HCT116 (cell line): ENCODE results near the gene HTRA3. TPM values are rescaled to one million over a fixed set of nuclear protein-coding genes. Genes with fewer than 3 reads are reported as not detected.

Experiments used
- ATAC-seq: fragments of 200-7000 bp; cut with Tn5 transposase; 2 replicates; pipeline ENCODE4 v1.9.1; 2020; ENCODE audit warnings: mild to moderate bottlenecking, moderate library complexity
- BruUV-seq: library from RNA; stranded (reverse); fragments of 400-500 nt; replicated peaks from 2 replicates; lab custom pipeline; 2021; lab: Mats Ljungman, UMichigan
- CTCF ChIA-PET: fragments of 300-600 bp; sonication (Branson Sonifier 250); formaldehyde crosslinking; loops from one replicate; lab custom pipeline; 2021; ENCODE audit warnings: antibody characterized with exemption; lab: Charles Lee
- POLR2A ChIA-PET: fragments of 300-600, 350-600 bp; sonication (Branson Sonifier 250); formaldehyde crosslinking; loops from one replicate; lab custom pipeline; 2021; ENCODE audit warnings: antibody characterized with exemption; lab: Charles Lee
- RAD21 ChIA-PET, 2 experiments: fragments of 300-600 bp; sonication (Branson Sonifier 250); formaldehyde crosslinking; loops; one replicate each; lab custom pipeline; 2023; ENCODE audit warnings: low total read pairs in 2 of 2; ENCODE audit not compliant: uncharacterized antibody in 2 of 2, unreplicated experiment in 2 of 2, low non-redundant PET in 1 of 2; lab: Charles Lee
- DNase-seq: peaks from one replicate; pipeline ENCODE4 v3.0.0-alpha.2; 2010; ENCODE audit warnings: low read depth, low spot score
- H2AFZ ChIP-seq: fragments of 200-600 bp; shearing (Covaris generic), sonication (generic); 2 replicates; pipeline ENCODE4 v1.6.1; 2017; ENCODE audit warnings: low read depth, mixed run types, mixed read lengths, antibody characterized with exemption, low read length; ENCODE audit not compliant: poor library complexity, severe bottlenecking
- H3K27ac ChIP-seq: 2 replicates; pipeline ENCODE4 v1.5.1; 2012; ENCODE audit warnings: low read depth, low read length
- H3K27me3 ChIP-seq: fragments of 200-600 bp; sonication (generic); 2 replicates; pipeline ENCODE4 v1.6.1; 2016; ENCODE audit warnings: mixed run types, low read length, mixed read lengths; ENCODE audit not compliant: insufficient read depth
- H3K36me3 ChIP-seq, 2 experiments: fragments of 200-500 bp in 1 of 2; fragments of 200-600 bp in 1 of 2; sonication (Bioruptor generic) in 1 of 2; sonication (generic) in 1 of 2; 2 replicates each; pipeline versions ENCODE4 v1.5.1 to v1.6.1; 2014 to 2016; ENCODE audit warnings: low read length in 2 of 2, inconsistent platforms in 1 of 2, mixed read lengths in 1 of 2, mixed run types in 1 of 2; ENCODE audit not compliant: insufficient read depth in 2 of 2, control insufficient read depth in 1 of 2
- H3K4me1 ChIP-seq, 2 experiments: fragments of 200-600 bp in 1 of 2; sonication (generic) in 1 of 2; 2 replicates each; pipeline versions ENCODE4 v1.5.1 to v1.6.1; 2012 to 2017; ENCODE audit warnings: low read length in 2 of 2, inconsistent platforms in 1 of 2, mild to moderate bottlenecking in 1 of 2, mixed read lengths in 1 of 2, mixed run types in 1 of 2, moderate library complexity in 1 of 2; ENCODE audit not compliant: insufficient read depth in 2 of 2, control insufficient read depth in 1 of 2
- H3K4me2 ChIP-seq: fragments of 200-600 bp; sonication (generic); 2 replicates; pipeline ENCODE4 v1.6.1; 2017; ENCODE audit warnings: mixed run types, low read length, mixed read lengths
- H3K4me3 ChIP-seq, 2 experiments: fragments of 200-600 bp in 1 of 2; sonication (generic) in 1 of 2; replicated peaks in 1 of 2; 2 replicates each; pipeline ENCODE4 v1.5.1; 2011 to 2016; ENCODE audit warnings: low read length in 2 of 2, control low read depth in 1 of 2, low read depth in 1 of 2, mild to moderate bottlenecking in 1 of 2, mixed read lengths in 1 of 2, mixed run types in 1 of 2
- H3K79me2 ChIP-seq: fragments of 200-600 bp; sonication (generic); 2 replicates; pipeline ENCODE4 v1.6.1; 2017; ENCODE audit warnings: mild to moderate bottlenecking, mixed run types, low read length, moderate library complexity, mixed read lengths; ENCODE audit not compliant: insufficient read depth
- H3K9ac ChIP-seq: fragments of 200-600 bp; sonication (generic); 2 replicates; pipeline ENCODE4 v1.6.1; 2016; ENCODE audit warnings: low read length, mixed read lengths
- H3K9me2 ChIP-seq: fragments of 200-600 bp; sonication (generic), shearing (Covaris generic); 2 replicates; pipeline ENCODE4 v1.6.1; 2017; ENCODE audit warnings: mixed run types, mild to moderate bottlenecking, moderate library complexity; ENCODE audit not compliant: insufficient read depth
- H3K9me3 ChIP-seq, 2 experiments: fragments of 200-500 bp in 1 of 2; fragments of 200-600 bp in 1 of 2; sonication (Bioruptor generic) in 1 of 2; sonication (generic) in 1 of 2; 2 replicates each; pipeline ENCODE4 v1.6.1; 2014 to 2017; ENCODE audit warnings: low read length in 2 of 2, mixed read lengths in 2 of 2, inconsistent platforms in 1 of 2, low read depth in 1 of 2, mild to moderate bottlenecking in 1 of 2, mixed run types in 1 of 2, moderate library complexity in 1 of 2; ENCODE audit not compliant: control insufficient read depth in 1 of 2, insufficient read depth in 1 of 2
- H4K20me1 ChIP-seq: fragments of 200-600 bp; sonication (generic), shearing (Covaris generic); 2 replicates; pipeline ENCODE4 v1.6.1; 2017; ENCODE audit warnings: mixed run types, mild to moderate bottlenecking, moderate library complexity; ENCODE audit not compliant: insufficient read depth
- CBX3 ChIP-seq: IDR thresholded peaks from 2 replicates; pipeline ENCODE4 v1.6.1; 2012; ENCODE audit warnings: low read depth
- EGR1 ChIP-seq: IDR thresholded peaks from 2 replicates; pipeline ENCODE4 v1.6.1; 2012; ENCODE audit warnings: low read depth
- ELF1 ChIP-seq: IDR thresholded peaks from 2 replicates; pipeline ENCODE4 v1.6.1; 2012; ENCODE audit warnings: low read depth, borderline replicate concordance
- EZH2 ChIP-seq: fragments of 200-600 bp; sonication (generic); IDR thresholded peaks from 2 replicates; pipeline ENCODE4 v1.6.1; 2017; ENCODE audit warnings: antibody characterized with exemption, mixed run types
- EZH2phosphoT487 ChIP-seq: fragments of 200-600 bp; IDR thresholded peaks from 2 replicates; pipeline ENCODE4 v1.6.1; 2018; ENCODE audit warnings: antibody characterized with exemption, borderline replicate concordance
- FOSL1 ChIP-seq: IDR thresholded peaks from 2 replicates; pipeline ENCODE4 v1.6.1; 2012; ENCODE audit warnings: low read depth
- POLR2AphosphoS5 ChIP-seq: IDR thresholded peaks from 2 replicates; pipeline ENCODE4 v1.6.1; 2011; ENCODE audit warnings: mild to moderate bottlenecking, low read depth, low read length, moderate library complexity
- SIN3A ChIP-seq: IDR thresholded peaks from 2 replicates; pipeline ENCODE4 v1.6.1; 2012; ENCODE audit warnings: low read depth
- SP1 ChIP-seq: IDR thresholded peaks from 2 replicates; pipeline ENCODE4 v1.6.1; 2012; ENCODE audit warnings: low read depth
- SRF ChIP-seq: IDR thresholded peaks from 2 replicates; pipeline ENCODE4 v1.6.1; 2012; ENCODE audit warnings: low read depth
- TCF7L2 ChIP-seq: IDR thresholded peaks from 2 replicates; pipeline ENCODE4 v1.7.0; 2011; ENCODE audit warnings: borderline replicate concordance, inconsistent platforms; ENCODE audit not compliant: insufficient read depth, insufficient read length; ENCODE audit errors: extremely low read depth
- YY1 ChIP-seq: IDR thresholded peaks from 2 replicates; pipeline ENCODE4 v1.6.1; 2011; ENCODE audit warnings: low read length, low read depth, moderate library complexity, mild to moderate bottlenecking; ENCODE audit not compliant: insufficient replicate concordance; ENCODE audit errors: extremely low read depth
- ZFX ChIP-seq: fragments of 450-650 bp; IDR thresholded peaks from 2 replicates; pipeline ENCODE4 v1.6.1; 2017
- ZNF274 ChIP-seq: fragments of 200-500 bp; sonication (Bioruptor generic); IDR thresholded peaks from 2 replicates; pipeline ENCODE4 v1.6.1; 2014; ENCODE audit warnings: mild to moderate bottlenecking, low read depth, low read length, inconsistent platforms
- intact Hi-C: fragments of 100-400 bp; cut with micrococcal nuclease; formaldehyde crosslinking; loops from 2 replicates; pipeline ENCODE4 v1.10.0; 2022
- total RNA-seq: library from RNA; stranded (reverse); gene quantifications from one replicate; pipeline ENCODE4 v1.2.1, GENCODE V29; 2021; ENCODE audit not compliant: unreplicated experiment
- TF ChIP-seq, protein P1 (sequence below), 3 experiments: fragments of 200-600 bp in 1 of 3; sonication (generic) in 1 of 3; IDR thresholded peaks in 2 of 3; conservative IDR thresholded peaks in 1 of 3; 2 replicates each; pipeline ENCODE4 v1.5.1; 2012 to 2017; ENCODE audit warnings: low read depth in 2 of 3, low read length in 2 of 3, antibody characterized with exemption in 1 of 3, borderline replicate concordance in 1 of 3, control low read depth in 1 of 3, mild to moderate bottlenecking in 1 of 3, mixed read lengths in 1 of 3, mixed run types in 1 of 3, moderate library complexity in 1 of 3; ENCODE audit not compliant: insufficient read depth in 1 of 3
- TF ChIP-seq, protein P2 (sequence below): IDR thresholded peaks from 2 replicates; pipeline ENCODE4 v1.6.1; 2012
- TF ChIP-seq, protein P3 (sequence below): IDR thresholded peaks from 2 replicates; pipeline ENCODE4 v1.6.1; 2011; ENCODE audit warnings: mild to moderate bottlenecking, low read length, moderate library complexity; ENCODE audit not compliant: insufficient replicate concordance; ENCODE audit errors: extremely low read depth

HTRA3 gene
- total RNA-seq, 1 experiment from 2014 or later: not detected

DNA sequence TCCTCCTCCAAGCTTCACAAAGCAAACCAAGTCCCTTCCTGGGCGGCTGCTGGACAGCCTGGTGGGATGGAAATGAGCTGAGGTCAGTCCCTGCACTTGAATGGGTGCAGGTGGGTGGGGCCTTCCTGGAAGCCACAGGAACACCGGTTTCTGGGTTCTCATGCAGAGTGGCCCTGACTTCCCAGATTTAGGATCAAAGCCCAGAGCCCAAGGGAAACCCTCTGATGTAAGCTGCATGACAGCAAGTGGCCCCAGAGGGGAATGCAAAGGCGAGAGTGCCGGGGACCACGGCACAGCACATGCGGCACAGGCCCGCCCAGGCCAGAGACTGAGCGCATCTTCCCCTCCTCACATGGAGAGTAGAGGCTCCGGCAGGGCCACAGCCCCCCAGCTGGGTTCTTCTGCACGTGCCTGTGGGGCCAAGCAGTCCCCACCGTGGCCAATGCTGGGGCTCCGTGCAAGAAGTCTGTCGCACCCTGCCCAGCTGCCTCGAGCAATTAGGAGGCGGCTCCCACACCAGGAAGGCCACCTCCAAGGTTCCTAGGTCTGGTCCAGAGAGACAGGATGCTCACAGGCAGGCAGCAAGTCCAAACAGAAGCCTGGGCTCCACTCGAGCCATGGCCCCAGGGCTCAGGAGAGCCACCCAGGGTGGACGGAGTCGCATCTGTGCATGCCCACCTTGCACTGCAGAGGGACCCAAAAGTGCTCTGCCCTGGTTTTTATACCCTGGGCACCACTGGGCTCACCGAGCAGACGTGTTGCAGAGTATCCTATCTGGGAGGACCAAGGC is 83.0 kb downstream of the HTRA3 start (continued):
- TF ChIP-seq, protein P1, sequence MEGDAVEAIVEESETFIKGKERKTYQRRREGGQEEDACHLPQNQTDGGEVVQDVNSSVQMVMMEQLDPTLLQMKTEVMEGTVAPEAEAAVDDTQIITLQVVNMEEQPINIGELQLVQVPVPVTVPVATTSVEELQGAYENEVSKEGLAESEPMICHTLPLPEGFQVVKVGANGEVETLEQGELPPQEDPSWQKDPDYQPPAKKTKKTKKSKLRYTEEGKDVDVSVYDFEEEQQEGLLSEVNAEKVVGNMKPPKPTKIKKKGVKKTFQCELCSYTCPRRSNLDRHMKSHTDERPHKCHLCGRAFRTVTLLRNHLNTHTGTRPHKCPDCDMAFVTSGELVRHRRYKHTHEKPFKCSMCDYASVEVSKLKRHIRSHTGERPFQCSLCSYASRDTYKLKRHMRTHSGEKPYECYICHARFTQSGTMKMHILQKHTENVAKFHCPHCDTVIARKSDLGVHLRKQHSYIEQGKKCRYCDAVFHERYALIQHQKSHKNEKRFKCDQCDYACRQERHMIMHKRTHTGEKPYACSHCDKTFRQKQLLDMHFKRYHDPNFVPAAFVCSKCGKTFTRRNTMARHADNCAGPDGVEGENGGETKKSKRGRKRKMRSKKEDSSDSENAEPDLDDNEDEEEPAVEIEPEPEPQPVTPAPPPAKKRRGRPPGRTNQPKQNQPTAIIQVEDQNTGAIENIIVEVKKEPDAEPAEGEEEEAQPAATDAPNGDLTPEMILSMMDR (IDR thresholded peaks at IDR 0.05 in 2 of 3, conservative IDR thresholded peaks at IDR 0.05 in 1 of 3; ENCODE audit: borderline replicate concordance in 1 of 3, insufficient read depth in 1 of 3, low read depth in 2 of 3, low read length in 2 of 3): no peak
- TF ChIP-seq EZH2 (no peak), ZNF274 (no peak), ELF1 (no peak), TCF7L2 (no peak)
- TF ChIP-seq, protein P2, sequence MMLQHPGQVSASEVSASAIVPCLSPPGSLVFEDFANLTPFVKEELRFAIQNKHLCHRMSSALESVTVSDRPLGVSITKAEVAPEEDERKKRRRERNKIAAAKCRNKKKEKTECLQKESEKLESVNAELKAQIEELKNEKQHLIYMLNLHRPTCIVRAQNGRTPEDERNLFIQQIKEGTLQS: no peak
- TF ChIP-seq, all 23 proteins: peak for 0

DNA sequence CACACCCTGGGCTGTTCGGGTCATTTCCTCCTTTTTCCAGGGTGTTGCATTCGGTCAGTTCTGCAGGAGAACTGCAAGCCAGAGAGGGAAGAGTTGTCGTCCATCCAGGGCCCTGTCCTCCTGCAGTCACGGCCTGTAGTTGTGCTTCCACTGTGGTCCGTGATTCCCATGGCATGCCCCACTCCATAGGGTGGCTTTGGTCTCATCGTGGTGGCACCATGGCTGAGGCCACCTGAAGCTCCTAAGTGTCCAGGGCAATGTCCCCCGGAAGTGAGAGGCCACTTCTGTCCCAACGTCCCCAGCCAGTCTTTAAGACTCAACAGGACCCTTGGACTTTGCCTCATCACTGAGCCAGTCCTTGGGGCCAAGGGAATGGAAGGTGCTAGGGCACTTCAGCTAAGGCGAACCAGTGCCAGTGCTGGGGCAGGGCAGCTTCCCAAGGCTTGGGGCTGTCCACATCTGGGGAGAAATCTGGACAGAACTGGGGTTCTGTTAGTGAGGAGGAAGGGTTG is 83.7 kb downstream of the HTRA3 start:
- H3K9me2 ChIP-seq: no peaks in the 10 kb centered on the region
- ChIA-PET RAD21 (no interaction called here), CTCF (no interaction called here), POLR2A (no interaction called here)
- DNase-seq (no peak), ATAC-seq (no peak)
- H3K9ac ChIP-seq: no peak overlapping the region
- H3K4me3 ChIP-seq: no peak overlapping the region
- no peaks in the 10 kb centered on the region for H3K9me3 ChIP-seq
- intact Hi-C loops: no loop called here
- H2AFZ ChIP-seq: no peak overlapping the region
- no TSS peak for BruUV-seq
- TF ChIP-seq SRF (no peak), YY1 (no peak), ELF1 (no peak), FOSL1 (no peak), CBX3 (no peak), ZFX (no peak), EZH2 (no peak), ZNF274 (no peak), SIN3A (no peak), SP1 (no peak), TCF7L2 (no peak), POLR2AphosphoS5 (no peak), EGR1 (no peak), EZH2phosphoT487 (no peak)
- TF ChIP-seq, protein P3, sequence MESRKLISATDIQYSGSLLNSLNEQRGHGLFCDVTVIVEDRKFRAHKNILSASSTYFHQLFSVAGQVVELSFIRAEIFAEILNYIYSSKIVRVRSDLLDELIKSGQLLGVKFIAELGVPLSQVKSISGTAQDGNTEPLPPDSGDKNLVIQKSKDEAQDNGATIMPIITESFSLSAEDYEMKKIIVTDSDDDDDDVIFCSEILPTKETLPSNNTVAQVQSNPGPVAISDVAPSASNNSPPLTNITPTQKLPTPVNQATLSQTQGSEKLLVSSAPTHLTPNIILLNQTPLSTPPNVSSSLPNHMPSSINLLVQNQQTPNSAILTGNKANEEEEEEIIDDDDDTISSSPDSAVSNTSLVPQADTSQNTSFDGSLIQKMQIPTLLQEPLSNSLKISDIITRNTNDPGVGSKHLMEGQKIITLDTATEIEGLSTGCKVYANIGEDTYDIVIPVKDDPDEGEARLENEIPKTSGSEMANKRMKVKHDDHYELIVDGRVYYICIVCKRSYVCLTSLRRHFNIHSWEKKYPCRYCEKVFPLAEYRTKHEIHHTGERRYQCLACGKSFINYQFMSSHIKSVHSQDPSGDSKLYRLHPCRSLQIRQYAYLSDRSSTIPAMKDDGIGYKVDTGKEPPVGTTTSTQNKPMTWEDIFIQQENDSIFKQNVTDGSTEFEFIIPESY: no peak
- H3K27me3 ChIP-seq: no peaks in the 10 kb centered on the region
- H4K20me1 ChIP-seq: no peaks in the 10 kb centered on the region
- peaks cover 0 to 19% of the 10 kb centered on the region in 2 experiments; a peak in 2 of 4 replicates for H3K4me1 ChIP-seq
- H3K36me3 ChIP-seq: no peaks in the 10 kb centered on the region
- H3K79me2 ChIP-seq: no peaks in the 10 kb centered on the region
- no peak overlapping the region for H3K27ac ChIP-seq
- H3K4me2 ChIP-seq: no peak overlapping the region
